Ishikawa (cell line): ENCODE data around the gene CA5B.

ENCODE experiments used
- CEBPB ChIP-seq: IDR thresholded peaks from 2 replicates; pipeline ENCODE4 v1.6.1; 2012
- CREB1 ChIP-seq: IDR thresholded peaks from 2 replicates; pipeline ENCODE4 v1.6.1; 2012; ENCODE audit warnings: low read depth
- EGR1 ChIP-seq: IDR thresholded peaks from 2 replicates; pipeline ENCODE4 v1.6.1; 2012
- EP300 ChIP-seq: IDR thresholded peaks from 2 replicates; pipeline ENCODE4 v1.6.1; 2012; ENCODE audit warnings: borderline replicate concordance
- MAX ChIP-seq: IDR thresholded peaks from 2 replicates; pipeline ENCODE4 v1.6.1; 2012
- NFIC ChIP-seq: IDR thresholded peaks from 2 replicates; pipeline ENCODE4 v1.6.1; 2012
- RAD21 ChIP-seq: IDR thresholded peaks from 2 replicates; pipeline ENCODE4 v1.6.1; 2012; ENCODE audit warnings: low read depth
- REST ChIP-seq: IDR thresholded peaks from 2 replicates; pipeline ENCODE4 v1.6.1; 2012; ENCODE audit warnings: low read depth, mild to moderate bottlenecking
- TAF1 ChIP-seq: IDR thresholded peaks from 2 replicates; pipeline ENCODE4 v1.6.1; 2012; ENCODE audit warnings: low read depth, mild to moderate bottlenecking
- TCF12 ChIP-seq: IDR thresholded peaks from 2 replicates; pipeline ENCODE4 v1.6.1; 2012; ENCODE audit warnings: low read depth
- TEAD4 ChIP-seq: IDR thresholded peaks from 2 replicates; pipeline ENCODE4 v1.6.1; 2012
- USF1 ChIP-seq: IDR thresholded peaks from 2 replicates; pipeline ENCODE4 v1.6.1; 2012

- no peak for TF ChIP-seq TAF1
- TF ChIP-seq NFIC = no peak
- TF ChIP-seq EP300 = no peak
- no peak for TF ChIP-seq TCF12
- TF ChIP-seq CREB1 = no peak
- no peak for TF ChIP-seq TEAD4
- no peak for TF ChIP-seq RAD21
- no peak for TF ChIP-seq MAX
- TF ChIP-seq USF1 = no peak
- TF ChIP-seq CEBPB = no peak
- no peak for TF ChIP-seq EGR1
- no peak for TF ChIP-seq REST
Measured at GRCh38 chrX:15745179-15745578, 7.1 kb downstream of the CA5B start.
